GM23338 (cell line): ENCODE results near the gene SNN.

Source experiments
- CREB1 ChIP-seq: fragments of 250-450 bp; sonication (Bioruptor Pico); IDR thresholded peaks from 2 replicates; pipeline ENCODE4 v1.5.0; 2020; ENCODE audit warnings: low read depth, mild to moderate bottlenecking, moderate library complexity
- CTCF ChIP-seq, 2 experiments: fragments of 200-600 bp in 1 of 2; sonication (generic) in 1 of 2; conservative IDR thresholded peaks; 2 replicates each; pipeline versions ENCODE4 v1.5.1 to v1.6.1; 2016 to 2017; ENCODE audit warnings: antibody characterized with exemption in 2 of 2, low read depth in 2 of 2, mild to moderate bottlenecking in 2 of 2, moderate library complexity in 1 of 2
- EZH2 ChIP-seq: fragments of 200-600 bp; sonication (generic); IDR thresholded peaks from one replicate; pipeline ENCODE4 v1.8.0; 2017; ENCODE audit warnings: antibody characterized with exemption, mild to moderate bottlenecking, low read depth; ENCODE audit not compliant: unreplicated experiment
- EZH2phosphoT487 ChIP-seq: fragments of 200-600 bp; sonication (generic); IDR thresholded peaks from one replicate; pipeline ENCODE4 v1.8.1; 2018; ENCODE audit warnings: antibody characterized with exemption; ENCODE audit not compliant: unreplicated experiment
- JUNB ChIP-seq: IDR thresholded peaks from one replicate; pipeline ENCODE4 v1.6.1; 2016; ENCODE audit warnings: antibody characterized with exemption; ENCODE audit not compliant: unreplicated experiment
- NANOG ChIP-seq: IDR thresholded peaks from 2 replicates; pipeline ENCODE4 v1.6.1; 2016; ENCODE audit warnings: antibody characterized with exemption, borderline replicate concordance
- POLR2AphosphoS5 ChIP-seq: IDR thresholded peaks from 2 replicates; pipeline ENCODE4 v1.6.1; 2016; ENCODE audit warnings: antibody characterized with exemption, low read depth
- REST ChIP-seq: IDR thresholded peaks from one replicate; pipeline ENCODE4 v1.6.1; 2018; ENCODE audit warnings: antibody characterized with exemption; ENCODE audit not compliant: unreplicated experiment
- STAT1 ChIP-seq: IDR thresholded peaks from one replicate; pipeline ENCODE4 v1.6.1; 2016; ENCODE audit warnings: antibody characterized with exemption; ENCODE audit not compliant: unreplicated experiment
- ZNF114 ChIP-seq: fragments of 250-450 bp; sonication (Bioruptor Pico); IDR thresholded peaks from 2 replicates; pipeline ENCODE4 v1.5.0; 2020; ENCODE audit warnings: mild to moderate bottlenecking, moderate library complexity
- ZNF331 ChIP-seq: fragments of 250-450 bp; sonication (Bioruptor Pico); IDR thresholded peaks from 2 replicates; pipeline ENCODE4 v1.5.0; 2020; ENCODE audit warnings: low read depth, mild to moderate bottlenecking, moderate library complexity
- ZNF462 ChIP-seq: fragments of 250-450 bp; sonication (Bioruptor Pico); IDR thresholded peaks from 2 replicates; pipeline ENCODE4 v1.5.0; 2020; ENCODE audit warnings: mild to moderate bottlenecking, moderate library complexity
- TF ChIP-seq, protein P1 (sequence below): IDR thresholded peaks from 2 replicates; pipeline ENCODE4 v1.6.1; 2016; ENCODE audit warnings: antibody characterized with exemption

DNA sequence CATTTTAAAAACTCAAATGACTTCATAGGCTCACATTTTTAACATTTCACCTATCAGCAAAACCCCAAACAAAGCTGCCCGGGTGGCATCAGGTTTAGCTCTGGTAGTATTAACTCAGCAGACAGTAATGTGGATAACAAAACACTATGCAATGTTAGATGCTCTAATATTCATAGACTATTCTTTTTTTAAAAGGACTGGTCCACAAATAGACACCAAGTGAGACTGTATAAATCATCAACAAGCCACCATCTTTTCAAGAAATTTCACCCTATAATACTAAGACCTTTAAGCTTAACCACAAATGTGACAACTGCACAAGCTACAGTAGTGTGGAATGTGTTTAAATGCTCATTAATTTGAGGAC, 20.2 kb downstream of the SNN start:
- no peak for TF ChIP-seq CTCF (conservative IDR thresholded peaks at IDR 0.05; ENCODE audit: low read depth in 2 of 2)
- TF ChIP-seq CREB1 (CRISPR knock-in tag): no peak
- no peak for TF ChIP-seq EZH2
- no peak for TF ChIP-seq POLR2AphosphoS5
- TF ChIP-seq REST: no peak
- TF ChIP-seq, protein P1, sequence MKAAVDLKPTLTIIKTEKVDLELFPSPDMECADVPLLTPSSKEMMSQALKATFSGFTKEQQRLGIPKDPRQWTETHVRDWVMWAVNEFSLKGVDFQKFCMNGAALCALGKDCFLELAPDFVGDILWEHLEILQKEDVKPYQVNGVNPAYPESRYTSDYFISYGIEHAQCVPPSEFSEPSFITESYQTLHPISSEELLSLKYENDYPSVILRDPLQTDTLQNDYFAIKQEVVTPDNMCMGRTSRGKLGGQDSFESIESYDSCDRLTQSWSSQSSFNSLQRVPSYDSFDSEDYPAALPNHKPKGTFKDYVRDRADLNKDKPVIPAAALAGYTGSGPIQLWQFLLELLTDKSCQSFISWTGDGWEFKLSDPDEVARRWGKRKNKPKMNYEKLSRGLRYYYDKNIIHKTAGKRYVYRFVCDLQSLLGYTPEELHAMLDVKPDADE: no peak
- no peak for TF ChIP-seq STAT1
- TF ChIP-seq ZNF114: no peak
- TF ChIP-seq EZH2phosphoT487: no peak
- TF ChIP-seq JUNB: no peak
- no peak for TF ChIP-seq ZNF331 (CRISPR knock-in tag)
- no peak for TF ChIP-seq ZNF462
- no peak for TF ChIP-seq NANOG
